ENCODE results near the gene GSC2.

GSC2 gene

GRCh38 chr22:19180740-19181410, 30.8 kb upstream of the GSC2 start:
- no peak for TF ChIP-seq CTCF (conservative IDR thresholded peaks at IDR 0.05; ENCODE audit: low read length)
- H3K4me3 ChIP-seq (ENCODE audit: low read length) = no peak overlapping the region
- no peak for DNase-seq (ENCODE audit: low read depth)

- TF ChIP-seq CTCF (conservative IDR thresholded peaks at IDR 0.05; ENCODE audit: low read length) = no peak
- no peak for DNase-seq (ENCODE audit: low read depth)
- H3K4me3 ChIP-seq (ENCODE audit: low read length) = no peak overlapping the region
Measured at GRCh38 chr22:19180234-19180633, 30.1 kb upstream of the GSC2 start.

- peak; percentile 70 for TF ChIP-seq CTCF (conservative IDR thresholded peaks at IDR 0.05; ENCODE audit: low read length)
- peak; percentile 85 for DNase-seq (ENCODE audit: low read depth)
- peak overlapping the region; percentile 61 for H3K4me3 ChIP-seq (ENCODE audit: low read length)
Measured at GRCh38 chr22:19179497-19180048, 29.5 kb upstream of the GSC2 start.

GRCh38 chr22:19178657-19179496, 28.8 kb upstream of the GSC2 start, which contains the start of gene SLC25A1:
Gene SLC25A1, minus strand, starts transcription at chr22:19178736. Its CDS starts 63 bp downstream, at chr22:19178673.
- TF ChIP-seq CTCF (conservative IDR thresholded peaks at IDR 0.05; ENCODE audit: low read length) = no peak
- peak within 1 kb of the TSS; percentile 67 for H3K4me3 ChIP-seq (ENCODE audit: low read length)
- peak; percentile 79 for DNase-seq (ENCODE audit: low read depth)

GRCh38 chr22:19178065-19178656, 28.1 kb upstream of the GSC2 start:
- no peak for DNase-seq (ENCODE audit: low read depth)
- H3K4me3 ChIP-seq (ENCODE audit: low read length) = peak overlapping the region; percentile 67
- TF ChIP-seq CTCF (conservative IDR thresholded peaks at IDR 0.05; ENCODE audit: low read length) = no peak

- DNase-seq (ENCODE audit: low read depth) = no peak
- H3K4me3 ChIP-seq (ENCODE audit: low read length) = peak overlapping the region; percentile 67
- no peak for TF ChIP-seq CTCF (conservative IDR thresholded peaks at IDR 0.05; ENCODE audit: low read length)
Measured at GRCh38 chr22:19177164-19178064, 27.3 kb upstream of the GSC2 start.
